ENCODE measurements around the gene DPYSL3. TPM values are rescaled to one million over a fixed set of nuclear protein-coding genes. Genes with fewer than 3 reads are reported as not detected.

Gene DPYSL3
- total RNA-seq, 3 donors from 2014 or later: 12.0 to 134 (median 31.1) TPM

DNA sequence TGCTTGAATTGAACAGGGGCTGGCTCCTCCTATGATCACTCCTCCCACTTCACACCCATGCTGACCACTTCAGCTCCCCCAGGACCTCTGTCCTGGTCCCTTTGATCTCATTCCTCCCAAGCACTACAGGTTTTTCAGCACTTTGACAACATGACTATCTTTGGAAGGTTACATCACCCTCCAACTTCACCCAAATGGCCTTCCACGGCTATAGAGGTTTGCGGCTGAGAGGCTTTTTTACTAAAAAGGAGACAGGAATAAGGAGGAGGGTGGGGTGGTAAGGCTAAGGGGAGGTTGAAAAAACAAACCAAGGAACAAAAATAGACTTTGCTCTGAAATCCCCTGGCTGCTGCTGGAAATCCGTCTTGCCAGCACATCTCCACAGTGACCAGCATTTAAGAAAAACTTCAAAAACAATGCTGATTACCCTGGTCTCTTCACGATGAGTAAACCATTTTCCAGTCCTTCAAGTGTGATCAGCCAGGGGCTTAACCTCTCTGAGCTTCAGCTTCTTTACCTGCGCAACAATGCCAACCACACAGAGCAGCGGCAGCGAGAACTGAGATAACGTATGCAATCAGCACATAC is 102.7 kb downstream of the DPYSL3 start:
- no peak for ATAC-seq
- Histone ChIP-seq H3K36me3 (ENCODE audit: low read depth) (no peaks in the 10 kb centered on the region), H3K4me3 (no peak overlapping the region), H3K9me3 (no peaks in the 10 kb centered on the region), H3K4me1 (ENCODE audit: low read depth) (no peaks in the 10 kb centered on the region)
- intact Hi-C loops (cut with DNase I, micrococcal nuclease): no loop called here
- no peak for DNase-seq
- TF ChIP-seq, protein P1, sequence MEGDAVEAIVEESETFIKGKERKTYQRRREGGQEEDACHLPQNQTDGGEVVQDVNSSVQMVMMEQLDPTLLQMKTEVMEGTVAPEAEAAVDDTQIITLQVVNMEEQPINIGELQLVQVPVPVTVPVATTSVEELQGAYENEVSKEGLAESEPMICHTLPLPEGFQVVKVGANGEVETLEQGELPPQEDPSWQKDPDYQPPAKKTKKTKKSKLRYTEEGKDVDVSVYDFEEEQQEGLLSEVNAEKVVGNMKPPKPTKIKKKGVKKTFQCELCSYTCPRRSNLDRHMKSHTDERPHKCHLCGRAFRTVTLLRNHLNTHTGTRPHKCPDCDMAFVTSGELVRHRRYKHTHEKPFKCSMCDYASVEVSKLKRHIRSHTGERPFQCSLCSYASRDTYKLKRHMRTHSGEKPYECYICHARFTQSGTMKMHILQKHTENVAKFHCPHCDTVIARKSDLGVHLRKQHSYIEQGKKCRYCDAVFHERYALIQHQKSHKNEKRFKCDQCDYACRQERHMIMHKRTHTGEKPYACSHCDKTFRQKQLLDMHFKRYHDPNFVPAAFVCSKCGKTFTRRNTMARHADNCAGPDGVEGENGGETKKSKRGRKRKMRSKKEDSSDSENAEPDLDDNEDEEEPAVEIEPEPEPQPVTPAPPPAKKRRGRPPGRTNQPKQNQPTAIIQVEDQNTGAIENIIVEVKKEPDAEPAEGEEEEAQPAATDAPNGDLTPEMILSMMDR (IDR thresholded peaks at IDR 0.05): no peak

DNA sequence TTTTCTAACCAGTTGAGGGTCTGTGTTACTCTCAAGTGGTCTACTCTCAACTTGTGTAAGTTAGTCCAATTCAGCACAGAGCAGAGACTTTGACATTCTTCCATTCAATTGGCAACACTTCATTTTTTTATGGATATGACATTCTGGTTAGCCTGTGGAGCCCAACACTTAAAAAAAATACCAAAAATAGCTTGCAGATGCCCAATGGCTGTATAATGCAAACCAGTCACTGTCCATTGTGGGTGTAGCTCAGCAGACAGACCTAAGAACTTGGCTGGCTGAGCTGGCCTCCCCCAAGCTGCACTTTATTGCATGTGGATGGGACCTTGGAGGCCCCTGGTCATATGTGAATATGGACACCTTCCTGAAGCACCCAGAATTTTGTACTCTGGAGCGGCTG is 103.2 kb downstream of the DPYSL3 start:
- intact Hi-C loops (cut with DNase I, micrococcal nuclease): no loop called here
- TF ChIP-seq, protein P1 (IDR thresholded peaks at IDR 0.05): no peak
- DNase-seq (no peak), ATAC-seq (no peak)
- Histone ChIP-seq H3K4me1 (ENCODE audit: low read depth) (no peaks in the 10 kb centered on the region), H3K4me3 (no peak overlapping the region), H3K9me3 (no peaks in the 10 kb centered on the region), H3K36me3 (ENCODE audit: low read depth) (no peaks in the 10 kb centered on the region)

DNA sequence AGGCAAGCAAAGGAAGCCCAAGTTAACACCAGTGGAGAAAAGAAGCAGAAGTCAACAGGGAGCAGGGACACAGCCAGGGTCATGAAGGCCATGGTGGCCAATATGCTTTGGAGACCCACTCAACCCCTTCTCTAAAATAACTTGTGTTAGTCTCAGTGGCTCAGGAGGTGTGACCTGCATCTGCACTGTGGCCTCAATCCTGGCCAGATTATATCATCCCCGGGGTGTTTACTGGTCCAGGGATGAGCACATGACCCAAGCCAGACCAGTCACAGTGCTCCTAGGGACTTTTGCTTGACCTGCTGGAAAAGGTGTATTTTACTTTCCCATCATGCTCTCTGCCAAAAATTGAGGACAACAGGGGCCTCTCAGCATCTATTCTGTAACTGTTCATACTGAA is 105.2 kb downstream of the DPYSL3 start:
- Histone ChIP-seq H3K9me3 (no peaks in the 10 kb centered on the region), H3K4me3 (no peak overlapping the region), H3K36me3 (ENCODE audit: low read depth) (no peaks in the 10 kb centered on the region), H3K4me1 (ENCODE audit: low read depth) (no peaks in the 10 kb centered on the region)
- intact Hi-C loops (cut with DNase I, micrococcal nuclease): no loop called here
- ATAC-seq (no peak), DNase-seq (no peak)
- TF ChIP-seq, protein P1 (IDR thresholded peaks at IDR 0.05): no peak

DNA sequence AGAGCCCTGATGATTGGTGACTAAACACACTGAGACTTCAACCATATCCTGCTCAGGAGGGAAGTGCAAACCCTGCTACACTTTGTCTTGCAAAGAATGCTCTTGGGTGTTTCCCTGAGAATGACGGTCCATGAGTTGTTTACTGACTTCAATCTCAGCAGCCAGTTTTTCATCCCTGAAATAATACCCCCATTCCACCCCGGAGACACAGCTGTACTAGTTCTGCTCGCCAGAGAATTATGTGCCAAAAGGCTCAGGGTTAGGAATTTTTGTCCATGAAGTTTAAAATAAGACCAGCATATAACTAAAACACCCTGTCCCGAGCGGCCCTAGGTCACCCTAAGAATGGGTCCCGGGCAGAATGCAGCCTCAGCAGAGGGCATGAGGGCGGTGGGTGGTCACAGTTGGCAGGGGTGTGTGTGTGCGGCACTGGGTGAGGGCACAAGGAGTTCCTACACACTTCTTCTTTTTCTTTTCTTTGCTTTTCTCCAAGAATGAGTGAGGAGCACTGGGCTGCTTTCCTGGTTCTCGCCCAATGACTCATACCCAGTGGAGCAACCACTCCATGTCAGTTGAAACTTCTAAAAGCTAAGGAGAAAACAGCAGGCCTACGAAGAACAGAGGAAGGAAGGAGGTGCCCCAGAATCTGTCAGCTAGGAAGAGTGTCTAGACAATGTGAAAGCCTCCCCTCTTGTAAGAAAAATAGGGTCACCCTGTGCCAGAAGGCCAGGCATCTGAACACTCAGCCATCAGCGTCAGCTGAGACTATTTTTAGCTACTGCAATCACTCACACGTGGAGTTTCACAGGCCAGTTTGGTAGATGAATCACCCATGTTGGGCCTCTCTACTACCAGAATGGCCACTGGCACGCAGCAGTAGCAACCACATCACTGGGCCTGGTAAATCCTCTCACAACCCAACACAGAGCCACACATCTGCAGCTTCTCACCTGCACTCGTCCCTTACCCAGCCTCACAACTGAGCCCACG is 105.9 kb downstream of the DPYSL3 start:
- intact Hi-C loops (cut with DNase I, micrococcal nuclease): no loop called here
- TF ChIP-seq, protein P1 (IDR thresholded peaks at IDR 0.05): no peak
- Histone ChIP-seq H3K4me1 (ENCODE audit: low read depth) (no peaks in the 10 kb centered on the region), H3K9me3 (no peaks in the 10 kb centered on the region), H3K4me3 (no peak overlapping the region), H3K36me3 (ENCODE audit: low read depth) (no peaks in the 10 kb centered on the region)
- DNase-seq: peak in 1 of 3 donors; percentile 24
- ATAC-seq: peak; percentile 75

DNA sequence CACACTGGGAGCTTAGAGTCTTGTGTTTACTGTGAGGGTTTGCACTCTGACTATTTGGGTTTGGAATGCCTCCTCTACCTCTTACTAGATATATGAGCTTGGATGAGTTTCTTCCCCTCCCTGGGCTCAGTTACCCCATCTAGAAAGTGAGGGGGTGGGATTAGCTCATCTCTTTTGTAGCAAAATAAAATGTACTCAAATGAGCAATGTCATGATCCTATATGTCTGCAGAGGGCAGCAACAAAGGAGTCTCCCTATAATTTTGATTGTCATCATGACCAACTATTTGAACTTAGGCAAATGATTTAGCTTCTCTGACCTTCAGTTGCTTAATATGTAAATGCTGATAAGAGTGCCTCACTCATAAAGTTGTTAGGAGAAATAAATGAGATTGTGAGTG is 109.0 kb downstream of the DPYSL3 start:
- no peaks in the 10 kb centered on the region for H3K4me1 ChIP-seq (ENCODE audit: low read depth)
- TF ChIP-seq, protein P1 (IDR thresholded peaks at IDR 0.05): no peak
- no peaks in the 10 kb centered on the region for H3K9me3 ChIP-seq
- ATAC-seq (no peak), DNase-seq (no peak)
- H3K4me3 ChIP-seq: no peak overlapping the region
- H3K36me3 ChIP-seq (ENCODE audit: low read depth): no peaks in the 10 kb centered on the region
- intact Hi-C loops (cut with DNase I, micrococcal nuclease): no loop called here

All from mucosa of descending colon (tissue), 3 donors.